Measurements from ENCODE around the gene IKZF5. TPM values are rescaled to one million over a fixed set of nuclear protein-coding genes. Genes with fewer than 3 reads are reported as not detected.

The IKZF5 gene
- total and polyA plus RNA-seq, 9 of the 15 experiments (the other 6 are each of a cell fraction or from before 2014, with no cell fraction given), result 3.8 to 19.6 (median 12.4) TPM

GRCh38 chr10:122953902-122954730 lies 54.5 kb downstream of the IKZF5 start, which contains the start of gene C10orf88 (continued):
- TF ChIP-seq HES1 (IDR thresholded peaks at IDR 0.05; ENCODE audit: low read depth) (no peak), TEAD4 (IDR thresholded peaks at IDR 0.05; ENCODE audit: low read length) (peak; percentile 29; the same call in 1 of the 2 replicates), TEAD4 (CRISPR knock-in tag; IDR thresholded peaks at IDR 0.05; ENCODE audit: borderline replicate concordance) (no peak), ZNF239 (CRISPR knock-in tag; IDR thresholded peaks at IDR 0.05) (no peak), HDAC3 (IDR thresholded peaks at IDR 0.05; ENCODE audit: borderline replicate concordance, partially characterized antibody) (no peak), CEBPZ (IDR thresholded peaks at IDR 0.05; ENCODE audit: borderline replicate concordance, low read depth, low read length) (no peak), TOE1 (IDR thresholded peaks at IDR 0.05; ENCODE audit: borderline replicate concordance) (peak; percentile 70; the same call in 1 of the 2 replicates), TOE1 (CRISPR knock-in tag; IDR thresholded peaks at IDR 0.05; ENCODE audit: borderline replicate concordance, low read depth) (no peak), FOSL1 (tag; conservative IDR thresholded peaks at IDR 0.05) (no peak), OTX1 (CRISPR knock-in tag; IDR thresholded peaks at IDR 0.05) (no peak), FOXA1 (IDR thresholded peaks at IDR 0.05; ENCODE audit: borderline replicate concordance) (no peak), MLX (CRISPR knock-in tag; conservative IDR thresholded peaks at IDR 0.05) (no peak), ATF3 (IDR thresholded peaks at IDR 0.05) (no peak), ATF3 (CRISPR knock-in tag; conservative IDR thresholded peaks at IDR 0.05) (no peak), ZNF140 (CRISPR knock-in tag; IDR thresholded peaks at IDR 0.05) (no peak), TFE3 (CRISPR knock-in tag; IDR thresholded peaks at IDR 0.05) (no peak), GABPB1 (CRISPR knock-in tag; IDR thresholded peaks at IDR 0.05) (peak; percentile 99), ZC3H8 (IDR thresholded peaks at IDR 0.05) (no peak)

Measured in K562 (cell line).